PFSK-1 (cell line): ENCODE results near the gene RNF14.

Experiments used
- POLR2AphosphoS5 ChIP-seq: IDR thresholded peaks from 2 replicates; pipeline ENCODE4 v1.6.1; 2012; ENCODE audit warnings: low read depth, mild to moderate bottlenecking, control low read depth, low read length, moderate library complexity
- SIN3A ChIP-seq: IDR thresholded peaks from 2 replicates; pipeline ENCODE4 v1.6.1; 2012; ENCODE audit warnings: mild to moderate bottlenecking, low read length, moderate library complexity, borderline replicate concordance; ENCODE audit not compliant: insufficient read depth
- TAF1 ChIP-seq: IDR thresholded peaks from 2 replicates; pipeline ENCODE4 v1.6.1; 2012; ENCODE audit warnings: low read length, control low read depth, borderline replicate concordance; ENCODE audit not compliant: insufficient read depth
- TF ChIP-seq, protein P1 (sequence below), 2 experiments: IDR thresholded peaks; 2 replicates each; pipeline versions ENCODE4 v1.6.1 to v1.8.0; 2011 to 2012; ENCODE audit warnings: low read depth in 2 of 2, low read length in 2 of 2, control low read depth in 1 of 2, inconsistent platforms in 1 of 2, mild to moderate bottlenecking in 1 of 2, moderate library complexity in 1 of 2; ENCODE audit not compliant: insufficient read depth in 1 of 2

DNA sequence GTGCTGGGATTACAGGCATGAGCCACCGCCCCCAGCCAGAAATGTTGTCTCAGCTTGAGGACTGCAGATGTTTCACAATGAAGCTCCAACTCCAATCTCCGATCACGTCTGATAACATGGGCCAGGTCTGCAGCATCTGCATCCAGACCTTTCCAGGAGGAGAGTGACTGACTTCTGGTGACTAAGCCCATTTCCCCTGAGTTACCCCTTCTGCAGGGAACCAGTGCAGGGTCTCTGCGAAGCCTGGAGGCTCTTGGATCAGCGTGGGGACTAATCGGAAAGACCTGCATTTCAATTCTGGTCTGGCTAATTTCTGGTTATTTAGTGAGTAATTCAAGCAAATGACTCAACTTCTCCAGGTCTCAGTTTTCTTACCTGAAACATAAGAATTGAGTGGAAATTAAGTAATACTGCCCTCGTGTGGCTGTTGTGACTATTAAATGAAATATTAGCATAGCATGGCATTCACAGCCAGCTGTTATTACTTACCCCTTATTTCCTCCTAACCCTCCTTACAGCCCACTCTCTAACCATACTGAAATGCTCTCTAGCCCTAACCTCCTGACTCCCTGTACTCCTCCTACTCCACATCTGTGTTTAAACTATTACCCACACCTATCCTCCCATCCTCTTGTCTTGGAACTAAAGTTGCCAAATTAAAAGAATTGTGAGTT is 46.1 kb downstream of the RNF14 start:
- TF ChIP-seq TAF1 (no peak), POLR2AphosphoS5 (no peak), SIN3A (no peak)
- TF ChIP-seq, protein P1, sequence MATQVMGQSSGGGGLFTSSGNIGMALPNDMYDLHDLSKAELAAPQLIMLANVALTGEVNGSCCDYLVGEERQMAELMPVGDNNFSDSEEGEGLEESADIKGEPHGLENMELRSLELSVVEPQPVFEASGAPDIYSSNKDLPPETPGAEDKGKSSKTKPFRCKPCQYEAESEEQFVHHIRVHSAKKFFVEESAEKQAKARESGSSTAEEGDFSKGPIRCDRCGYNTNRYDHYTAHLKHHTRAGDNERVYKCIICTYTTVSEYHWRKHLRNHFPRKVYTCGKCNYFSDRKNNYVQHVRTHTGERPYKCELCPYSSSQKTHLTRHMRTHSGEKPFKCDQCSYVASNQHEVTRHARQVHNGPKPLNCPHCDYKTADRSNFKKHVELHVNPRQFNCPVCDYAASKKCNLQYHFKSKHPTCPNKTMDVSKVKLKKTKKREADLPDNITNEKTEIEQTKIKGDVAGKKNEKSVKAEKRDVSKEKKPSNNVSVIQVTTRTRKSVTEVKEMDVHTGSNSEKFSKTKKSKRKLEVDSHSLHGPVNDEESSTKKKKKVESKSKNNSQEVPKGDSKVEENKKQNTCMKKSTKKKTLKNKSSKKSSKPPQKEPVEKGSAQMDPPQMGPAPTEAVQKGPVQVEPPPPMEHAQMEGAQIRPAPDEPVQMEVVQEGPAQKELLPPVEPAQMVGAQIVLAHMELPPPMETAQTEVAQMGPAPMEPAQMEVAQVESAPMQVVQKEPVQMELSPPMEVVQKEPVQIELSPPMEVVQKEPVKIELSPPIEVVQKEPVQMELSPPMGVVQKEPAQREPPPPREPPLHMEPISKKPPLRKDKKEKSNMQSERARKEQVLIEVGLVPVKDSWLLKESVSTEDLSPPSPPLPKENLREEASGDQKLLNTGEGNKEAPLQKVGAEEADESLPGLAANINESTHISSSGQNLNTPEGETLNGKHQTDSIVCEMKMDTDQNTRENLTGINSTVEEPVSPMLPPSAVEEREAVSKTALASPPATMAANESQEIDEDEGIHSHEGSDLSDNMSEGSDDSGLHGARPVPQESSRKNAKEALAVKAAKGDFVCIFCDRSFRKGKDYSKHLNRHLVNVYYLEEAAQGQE (IDR thresholded peaks at IDR 0.05; ENCODE audit: insufficient read depth in 1 of 2, low read depth in 2 of 2, low read length in 2 of 2) = no peak
